HG03095 (cell line): ENCODE measurements around the gene RAB6D.
A peak's percentile ranks its signal among the peaks of the same experiment; 100 is the strongest.
"Not testable (repeated sequence)": the region's sequence is repeated elsewhere in the genome, so short reads cannot be mapped to it uniquely, and the experiment has no call there.

ENCODE experiments used
- ATAC-seq: cut with Tn5 transposase; IDR thresholded peaks from one replicate; pipeline ENCODE4 v1.9.1; 2021; ENCODE audit warnings: moderate library complexity; ENCODE audit not compliant: unreplicated experiment

The RAB6D gene

GRCh38 chr2:131363703-131364186, at the start of gene RAB6D:
TSS of gene RAB6D (minus strand) at chr2:131364168. CDS start at chr2:131363720, 448 bp downstream.
- not testable (repeated sequence) for ATAC-seq

- ATAC-seq = peak; percentile 72
Measured at GRCh38 chr2:131413148-131413747, 49.3 kb upstream of the RAB6D start.

- no peak for ATAC-seq
Measured at GRCh38 chr2:131410173-131410572, 46.2 kb upstream of the RAB6D start.

- ATAC-seq = no peak
Measured at GRCh38 chr2:131408778-131409177, 44.8 kb upstream of the RAB6D start.

GRCh38 chr2:131408207-131408606, 44.2 kb upstream of the RAB6D start:
- ATAC-seq = no peak

- ATAC-seq = no peak
Measured at GRCh38 chr2:131404753-131405152, 40.8 kb upstream of the RAB6D start.

- no peak for ATAC-seq
Measured at GRCh38 chr2:131402320-131403039, 38.5 kb upstream of the RAB6D start.

- ATAC-seq = no peak
Measured at GRCh38 chr2:131400849-131401248, 36.9 kb upstream of the RAB6D start.

- not testable (repeated sequence) for ATAC-seq
Measured at GRCh38 chr2:131400441-131400840, 36.5 kb upstream of the RAB6D start.

GRCh38 chr2:131396209-131396608, 32.2 kb upstream of the RAB6D start:
- ATAC-seq = not testable (repeated sequence)

- not testable (repeated sequence) for ATAC-seq
Measured at GRCh38 chr2:131395024-131395645, 31.2 kb upstream of the RAB6D start.

- ATAC-seq = no peak
Measured at GRCh38 chr2:131394147-131394931, 30.4 kb upstream of the RAB6D start.

- ATAC-seq = not testable (repeated sequence)
Measured at GRCh38 chr2:131391953-131392352, 28.0 kb upstream of the RAB6D start.

GRCh38 chr2:131391471-131391870, 27.5 kb upstream of the RAB6D start:
- ATAC-seq = not testable (repeated sequence)

- ATAC-seq = not testable (repeated sequence)
Measured at GRCh38 chr2:131390495-131391130, 26.6 kb upstream of the RAB6D start.

GRCh38 chr2:131389657-131390056, 25.7 kb upstream of the RAB6D start:
- no peak for ATAC-seq

GRCh38 chr2:131388834-131389233, 24.9 kb upstream of the RAB6D start:
- ATAC-seq = not testable (repeated sequence)

GRCh38 chr2:131373111-131373510, 9.1 kb upstream of the RAB6D start:
- ATAC-seq = not testable (repeated sequence)

- no peak for ATAC-seq
Measured at GRCh38 chr2:131369954-131370353, 6.0 kb upstream of the RAB6D start.

- not testable (repeated sequence) for ATAC-seq
Measured at GRCh38 chr2:131368493-131369066, 4.6 kb upstream of the RAB6D start.
